Heart left ventricle (tissue), 16 donors: ENCODE measurements around the gene RELL1. TPM values are rescaled to one million over a fixed set of nuclear protein-coding genes. Genes with fewer than 3 reads are reported as not detected.

ENCODE experiments used
- ATAC-seq, 4 donors: fragments of 200-7000 bp; cut with Tn5 transposase; one replicate each; pipeline ENCODE4 v1.9.1; 2020 to 2022; ENCODE audit warnings: moderate library complexity in 4 of 4, mild to moderate bottlenecking in 3 of 4, moderate number of reproducible peaks in 1 of 4
- DNase-seq, 5 donors: peaks; one replicate each; pipeline ENCODE4 v3.0.0-alpha.2; 2020
- H3K27ac ChIP-seq, 12 donors: fragments of 200-600 bp; sonication (generic) in 4 of 12; one replicate each; pipeline versions ENCODE4 v1.5.0 to v1.8.0; 2016 to 2022; ENCODE audit warnings: mild to moderate bottlenecking in 2 of 12
- H3K27me3 ChIP-seq, 9 donors: fragments of 200-600 bp; sonication (generic) in 2 of 9; one replicate each; pipeline versions ENCODE4 v1.5.1 to v1.8.0; 2016 to 2022; ENCODE audit warnings: mild to moderate bottlenecking in 3 of 9
- H3K36me3 ChIP-seq, 9 donors: fragments of 200-600 bp; sonication (generic) in 2 of 9; one replicate each; pipeline versions ENCODE4 v1.5.0 to v1.8.0; 2018 to 2022; ENCODE audit warnings: mild to moderate bottlenecking in 2 of 9
- H3K4me1 ChIP-seq, 12 donors: fragments of 200-600 bp; sonication (generic) in 4 of 12; one replicate each; pipeline versions ENCODE4 v1.5.0 to v1.8.0; 2016 to 2022; ENCODE audit warnings: mild to moderate bottlenecking in 3 of 12
- H3K4me3 ChIP-seq, 12 donors: fragments of 200-600 bp; sonication (generic) in 4 of 12; one replicate each; pipeline versions ENCODE4 v1.5.0 to v1.8.0; 2017 to 2022; ENCODE audit warnings: mild to moderate bottlenecking in 9 of 12, moderate library complexity in 4 of 12
- H3K9me3 ChIP-seq, 12 donors: fragments of 200-600 bp; sonication (generic) in 4 of 12; one replicate each; pipeline versions ENCODE4 v1.5.0 to v1.8.0; 2016 to 2022; ENCODE audit warnings: mild to moderate bottlenecking in 1 of 12
- POLR2A ChIP-seq, 2 donors: fragments of 450-650 bp; IDR thresholded peaks; one replicate each; pipeline ENCODE4 v1.6.1; 2017; ENCODE audit warnings: antibody characterized with exemption in 2 of 2, mild to moderate bottlenecking in 2 of 2, moderate library complexity in 2 of 2
- WGBS, 4 donors: extraction: QIAGEN DNeasy Blood & Tissue Kit in 2 of 4; methylation state at CpG; one replicate each; pipeline versions ENCODE4 v1.1.5 to v1.1.7; 2013 to 2018; 5-methylcytosine and 5-hydroxymethylcytosine counted together
- intact Hi-C, 10 donors: fragments of 100-400 bp; cut with DNase I; formaldehyde crosslinking; loops; one replicate each; pipeline versions ENCODE4 v1.11.1 to v1.14.2; 2022
- polyA plus RNA-seq, 2 donors: library from polyadenylated mRNA; stranded (reverse); fragments of 200-250 nt; gene quantifications; one replicate each; pipeline ENCODE4 v1.2.3, GENCODE V29; 2013
- total RNA-seq, 9 donors: library from RNA; depleted of rRNA in 2 of 9; stranded (reverse); fragments of >200 nt in 2 of 9; fragmentation: NEBNext Ultra II Directional in 3 of 9; extraction: Animal tissue kit (Norgen Biotek cat#: 25700) in 3 of 9; gene quantifications; one replicate each; pipeline versions ENCODE4 v1.1.0 to v1.2.4, GENCODE V29; 2016 to 2023
- TF ChIP-seq, protein P1 (sequence below), 12 donors: fragments of 200-600 bp; sonication (generic) in 4 of 12; IDR thresholded peaks; one replicate each; pipeline versions ENCODE4 v1.5.0 to v1.8.0; 2018 to 2022; ENCODE audit warnings: antibody characterized with exemption in 12 of 12, mild to moderate bottlenecking in 5 of 12
- donor health status: ischemic (EF 13 %, LVEDD 7.1; RV severe dilation, severe dysfunction).
- donor health status: healthy with polysubstance abuse.
- donor health status: DM: no; HTN: yes; CAD: no.
- donor health status: DM: no; HTN: no; CAD: no.
- donor health status: ischemic (EF 25% LVEDD 6.9; RV normal size, moderate dysfunction).
- donor health status: ischemic (EF 25% LVEDD 5.7; RV mildly dilated, moderate dysfunction).
- donor health status: healthy.
- donor health status: DM: yes; HTN: yes; CAD: no.
- donor health status: ischemic (EF 35%, LVEDD 5.7; RV mildly dilated, moderate dysfunction).
- donor health status: nonischemic (EF 11% LVEDD 7.7; RV severe dilation, severe dysfunction).
- donor health status: DM: yes; HTN: yes; CAD: no.
- donor health status: PGD.
- donor health status: ischemic (EF 29% LVEDD 5.4; RV normal size, mild dysfunction).
- donor health status: nonischemic (EF 23%, LVEDD 6.1; RV moderate dilation, normal function).

The RELL1 gene
- total and polyA plus RNA-seq, 11 donors, result 2.0 to 40.2 (median 25.2) TPM

GRCh38 chr4:37607018-37607417 lies 79.2 kb downstream of the RELL1 start:
- no peak for TF ChIP-seq POLR2A (IDR thresholded peaks at IDR 0.05)
- TF ChIP-seq, protein P1, sequence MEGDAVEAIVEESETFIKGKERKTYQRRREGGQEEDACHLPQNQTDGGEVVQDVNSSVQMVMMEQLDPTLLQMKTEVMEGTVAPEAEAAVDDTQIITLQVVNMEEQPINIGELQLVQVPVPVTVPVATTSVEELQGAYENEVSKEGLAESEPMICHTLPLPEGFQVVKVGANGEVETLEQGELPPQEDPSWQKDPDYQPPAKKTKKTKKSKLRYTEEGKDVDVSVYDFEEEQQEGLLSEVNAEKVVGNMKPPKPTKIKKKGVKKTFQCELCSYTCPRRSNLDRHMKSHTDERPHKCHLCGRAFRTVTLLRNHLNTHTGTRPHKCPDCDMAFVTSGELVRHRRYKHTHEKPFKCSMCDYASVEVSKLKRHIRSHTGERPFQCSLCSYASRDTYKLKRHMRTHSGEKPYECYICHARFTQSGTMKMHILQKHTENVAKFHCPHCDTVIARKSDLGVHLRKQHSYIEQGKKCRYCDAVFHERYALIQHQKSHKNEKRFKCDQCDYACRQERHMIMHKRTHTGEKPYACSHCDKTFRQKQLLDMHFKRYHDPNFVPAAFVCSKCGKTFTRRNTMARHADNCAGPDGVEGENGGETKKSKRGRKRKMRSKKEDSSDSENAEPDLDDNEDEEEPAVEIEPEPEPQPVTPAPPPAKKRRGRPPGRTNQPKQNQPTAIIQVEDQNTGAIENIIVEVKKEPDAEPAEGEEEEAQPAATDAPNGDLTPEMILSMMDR (IDR thresholded peaks at IDR 0.05), result no peak
- Histone ChIP-seq H3K27me3 (no peaks in the 10 kb centered on the region), H3K4me3 (no peak overlapping the region), H3K36me3 (peaks cover 0 to 19% (median 6%) of the 10 kb centered on the region in 9 donors), H3K4me1 (peaks cover 0 to 10% (median 0%) of the 10 kb centered on the region in 12 donors), H3K27ac (no peak overlapping the region), H3K9me3 (peaks cover 0 to 11% (median 2%) of the 10 kb centered on the region in 12 donors)
- no peak for ATAC-seq
- no peak for DNase-seq
- intact Hi-C loops, result loop anchor here in 6 of 10 donors (10.0 kb wide), 2 partner anchors 78 to 428 kb away; partner anchors contain the start of gene RELL1 (in 2 of the 6)
- 84 to 86% (median 85%) methylated on average over 5 of the region's 5 CpGs for WGBS, 4 donors

GRCh38 chr4:37605843-37606565 lies 80.2 kb downstream of the RELL1 start:
- Histone ChIP-seq H3K27ac (no peak overlapping the region), H3K4me3 (no peak overlapping the region), H3K4me1 (peaks cover 0 to 18% (median 0%) of the 10 kb centered on the region in 12 donors), H3K36me3 (peaks cover 0 to 11% (median 0%) of the 10 kb centered on the region in 9 donors), H3K9me3 (peaks cover 0 to 11% (median 2%) of the 10 kb centered on the region in 12 donors), H3K27me3 (no peaks in the 10 kb centered on the region)
- no peak for ATAC-seq
- no peak for DNase-seq
- TF ChIP-seq, protein P1 (IDR thresholded peaks at IDR 0.05), result no peak
- TF ChIP-seq POLR2A (IDR thresholded peaks at IDR 0.05), result no peak
- intact Hi-C loops, result loop anchor here in 6 of 10 donors (10.0 kb wide), 2 partner anchors 79 to 429 kb away; partner anchors contain the start of gene RELL1 (in 2 of the 6)

- Histone ChIP-seq H3K4me1 (peaks cover 0 to 19% (median 0%) of the 10 kb centered on the region in 12 donors), H3K27ac (no peak overlapping the region), H3K36me3 (peaks cover 0 to 5% (median 0%) of the 10 kb centered on the region in 9 donors), H3K9me3 (peaks cover 0 to 8% (median 2%) of the 10 kb centered on the region in 12 donors), H3K27me3 (no peaks in the 10 kb centered on the region), H3K4me3 (no peak overlapping the region)
- DNase-seq, result no peak
- intact Hi-C loops, result loop anchor here (5.0 to 10.0 kb wide), 6 partner anchors 80 to 433 kb away; partner anchors contain the start of gene RELL1 (in 10 of the 10)
- TF ChIP-seq POLR2A (IDR thresholded peaks at IDR 0.05), result no peak
- TF ChIP-seq, protein P1 (IDR thresholded peaks at IDR 0.05), result no peak
- ATAC-seq, result no peak
- WGBS, 4 donors, result 94 to 97% (median 96%) methylated on average over 4 of the region's 4 CpGs
These were observed 81.7 kb downstream of the RELL1 start for GRCh38 chr4:37604461-37604860.

- Histone ChIP-seq H3K36me3 (no peaks in the 10 kb centered on the region), H3K4me3 (no peak overlapping the region), H3K27ac (no peak overlapping the region), H3K4me1 (peaks cover 0 to 19% (median 0%) of the 10 kb centered on the region in 12 donors), H3K27me3 (no peaks in the 10 kb centered on the region), H3K9me3 (peaks cover 0 to under 1% (median 0%) of the 10 kb centered on the region in 12 donors)
- no peak for ATAC-seq
- intact Hi-C loops, result loop anchor here (1.0 to 10.0 kb wide), 8 partner anchors 81 to 434 kb away; partner anchors contain the start of gene RELL1 (in 10 of the 10)
- WGBS, 4 donors, result 90 to 94% (median 93%) methylated on average over 5 of the region's 5 CpGs
- no peak for DNase-seq
- TF ChIP-seq POLR2A (IDR thresholded peaks at IDR 0.05), result no peak
- TF ChIP-seq, protein P1 (IDR thresholded peaks at IDR 0.05), result no peak
These were observed 82.5 kb downstream of the RELL1 start for GRCh38 chr4:37603711-37604110.
